ENCODE results near the gene ANKLE2.

Gene ANKLE2

GRCh38 chr12:132723764-132724140 is 37.9 kb downstream of the ANKLE2 start:
- TF ChIP-seq CTCF (IDR thresholded peaks at IDR 0.05; ENCODE audit: low read depth, low read length), result no peak
- DNase-seq, result no peak
- H3K27me3 ChIP-seq (ENCODE audit: insufficient read depth, low read depth, severe bottlenecking), result no peaks in the 10 kb centered on the region
- no peak overlapping the region for H3K27ac ChIP-seq
- no peaks in the 10 kb centered on the region for H3K9me3 ChIP-seq (ENCODE audit: severe bottlenecking)
- peaks cover 93% of the 10 kb centered on the region for H3K36me3 ChIP-seq
- no peak overlapping the region for H3K4me3 ChIP-seq (ENCODE audit: low read depth, low read length)

DNA sequence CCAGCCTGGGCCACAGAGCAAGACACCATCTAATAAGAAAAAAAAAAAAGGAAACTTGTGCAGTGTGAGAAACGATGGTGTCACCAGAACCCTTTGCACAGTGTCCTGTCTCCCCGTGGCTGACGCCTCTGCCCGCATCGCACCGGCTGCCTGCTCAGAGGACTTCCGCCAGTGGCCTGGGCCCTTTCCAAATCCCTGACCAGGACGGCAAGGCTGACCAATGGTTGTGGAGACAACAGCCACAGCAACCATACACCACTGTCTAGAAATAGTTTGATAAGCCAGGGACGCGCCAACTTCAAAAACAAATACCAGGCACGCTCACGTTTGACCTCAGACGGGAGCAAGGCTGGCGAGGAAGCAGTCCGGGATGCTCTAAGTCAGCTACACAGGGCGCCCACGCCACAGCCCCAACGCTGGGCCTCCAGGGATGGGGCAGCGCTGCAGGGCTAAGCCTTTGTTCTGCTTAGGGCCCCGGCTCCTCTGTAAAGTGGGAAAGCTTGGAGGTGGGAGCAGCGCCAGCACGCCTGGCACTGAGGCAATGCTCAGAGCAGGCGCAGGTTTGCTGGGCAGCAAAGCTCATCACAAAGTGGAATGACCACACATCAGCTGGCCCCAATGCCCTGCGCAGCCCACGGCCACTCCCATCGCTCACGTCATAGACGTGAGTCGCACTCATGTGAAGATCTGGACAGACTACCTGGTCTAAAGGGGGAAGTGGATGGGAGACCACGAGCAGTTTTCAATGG is 38.4 kb downstream of the ANKLE2 start:
- H3K27ac ChIP-seq, result no peak overlapping the region
- no peaks in the 10 kb centered on the region for H3K9me3 ChIP-seq (ENCODE audit: severe bottlenecking)
- H3K4me3 ChIP-seq (ENCODE audit: low read depth, low read length), result no peak overlapping the region
- no peaks in the 10 kb centered on the region for H3K27me3 ChIP-seq (ENCODE audit: insufficient read depth, low read depth, severe bottlenecking)
- peaks cover 89% of the 10 kb centered on the region for H3K36me3 ChIP-seq
- TF ChIP-seq CTCF (IDR thresholded peaks at IDR 0.05; ENCODE audit: low read depth, low read length), result no peak
- DNase-seq, result no peak

DNA sequence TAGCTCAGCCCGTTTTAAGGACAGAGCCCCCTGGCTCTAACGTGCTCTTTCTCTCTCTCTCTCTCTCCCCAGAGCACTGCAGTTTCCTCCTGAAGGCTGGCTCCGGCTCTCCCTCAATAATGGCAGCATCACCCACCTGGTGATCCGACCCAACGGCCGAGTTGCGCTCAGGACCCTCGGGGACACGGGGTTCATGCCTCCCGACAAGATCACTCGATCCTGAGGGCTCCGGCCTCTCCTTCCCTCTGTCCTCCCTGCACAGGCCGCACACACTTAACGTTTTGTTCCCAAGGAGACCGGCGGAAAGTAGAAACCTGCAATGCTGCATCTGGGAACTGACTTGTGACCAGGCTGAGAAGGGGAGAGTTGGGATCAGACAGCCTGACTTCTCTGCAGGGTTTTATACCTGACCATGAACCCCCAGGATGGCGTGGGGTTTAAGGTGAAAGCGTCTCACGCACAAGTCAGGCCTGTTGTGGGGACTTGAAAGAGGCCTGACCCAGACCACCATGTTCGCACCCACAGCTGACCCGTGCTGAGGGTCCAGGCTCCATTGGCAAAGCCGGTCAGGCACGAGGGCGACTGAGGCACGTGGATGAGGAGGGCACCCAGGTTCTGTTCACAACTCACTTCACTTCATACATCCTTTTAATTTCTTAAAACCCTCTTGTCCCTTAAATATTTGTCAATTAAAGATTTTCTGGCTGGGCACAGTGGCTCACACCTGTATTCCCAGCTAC is 40.9 kb downstream of the ANKLE2 start:
- Histone ChIP-seq H3K4me3 (ENCODE audit: low read depth, low read length) (no peak overlapping the region), H3K9me3 (ENCODE audit: severe bottlenecking) (no peaks in the 10 kb centered on the region), H3K36me3 (peaks cover 90% of the 10 kb centered on the region), H3K27me3 (ENCODE audit: insufficient read depth, low read depth, severe bottlenecking) (no peaks in the 10 kb centered on the region), H3K27ac (no peak overlapping the region)
- TF ChIP-seq CTCF (IDR thresholded peaks at IDR 0.05; ENCODE audit: low read depth, low read length), result no peak
- no peak for DNase-seq

DNA sequence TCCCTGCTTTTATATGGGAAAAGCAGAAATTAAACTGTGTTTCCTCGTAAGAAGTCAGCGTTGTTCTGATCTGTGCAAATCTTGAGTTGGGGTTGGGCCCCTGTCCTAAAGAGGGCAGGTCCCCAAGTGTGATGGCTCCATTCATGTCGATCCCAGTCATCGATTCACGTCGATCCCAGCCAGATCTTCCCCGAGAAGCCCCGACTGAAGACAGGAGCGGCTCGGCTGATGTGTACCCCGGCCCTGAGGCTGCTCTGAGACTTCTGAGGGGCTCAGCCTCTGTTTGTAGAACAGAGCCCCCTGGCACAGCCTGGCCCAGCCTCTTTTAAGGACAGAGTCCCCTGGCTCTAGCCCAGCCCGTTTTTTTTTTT is 41.7 kb downstream of the ANKLE2 start:
- Histone ChIP-seq H3K9me3 (ENCODE audit: severe bottlenecking) (no peaks in the 10 kb centered on the region), H3K27ac (no peak overlapping the region), H3K27me3 (ENCODE audit: insufficient read depth, low read depth, severe bottlenecking) (no peaks in the 10 kb centered on the region), H3K36me3 (peaks cover 90% of the 10 kb centered on the region), H3K4me3 (ENCODE audit: low read depth, low read length) (no peak overlapping the region)
- TF ChIP-seq CTCF (IDR thresholded peaks at IDR 0.05; ENCODE audit: low read depth, low read length), result no peak
- no peak for DNase-seq

DNA sequence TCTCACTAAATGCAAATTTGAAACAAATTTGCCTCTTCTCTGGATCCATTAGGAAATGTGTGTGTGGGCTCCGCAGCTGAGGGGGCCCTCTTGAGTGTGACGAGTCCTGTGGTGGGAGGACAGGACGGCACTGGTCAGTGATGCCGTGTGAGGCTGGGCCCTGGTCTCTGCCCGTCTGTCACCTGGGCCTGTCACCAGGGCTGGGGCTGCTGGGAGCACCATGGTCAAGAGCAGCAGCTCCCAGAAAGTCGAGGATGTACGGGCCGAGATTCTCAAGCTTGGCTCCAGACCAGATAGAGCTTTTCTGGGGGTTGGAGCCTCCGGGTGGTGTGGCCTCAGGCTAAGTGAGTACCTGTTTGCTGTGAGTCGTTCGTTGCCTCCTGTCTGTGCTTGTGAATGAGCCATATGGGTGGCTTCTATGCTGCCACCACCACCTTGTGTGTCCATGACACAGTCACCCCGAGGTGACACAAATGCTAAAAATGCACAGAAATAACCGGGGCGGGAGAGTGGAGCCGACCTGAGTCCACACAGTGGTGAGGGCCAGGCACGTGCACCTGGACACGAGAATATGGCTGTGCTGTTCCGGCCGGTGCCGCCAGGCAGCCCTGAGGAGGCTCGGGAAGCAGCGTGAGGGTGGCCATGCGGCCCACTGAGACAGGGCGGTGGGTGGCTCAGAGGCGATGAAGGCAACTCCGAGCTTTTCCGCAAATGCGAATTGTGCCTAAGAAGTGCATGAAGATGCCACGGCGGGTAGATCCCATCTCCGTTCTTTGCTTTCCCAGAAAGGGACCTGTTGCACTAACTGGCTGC is 42.3 kb downstream of the ANKLE2 start:
- H3K4me3 ChIP-seq (ENCODE audit: low read depth, low read length), result no peak overlapping the region
- no peak for DNase-seq
- H3K36me3 ChIP-seq, result peaks cover 90% of the 10 kb centered on the region
- no peak overlapping the region for H3K27ac ChIP-seq
- TF ChIP-seq CTCF (IDR thresholded peaks at IDR 0.05; ENCODE audit: low read depth, low read length), result no peak
- H3K9me3 ChIP-seq (ENCODE audit: severe bottlenecking), result no peaks in the 10 kb centered on the region
- H3K27me3 ChIP-seq (ENCODE audit: insufficient read depth, low read depth, severe bottlenecking), result no peaks in the 10 kb centered on the region

All from WERI-Rb-1 (cell line).